Trophoblast cell (in vitro differentiated cells and primary cell): ENCODE data around the gene CACNA1H.

ENCODE experiments used
- DNase-seq, 2 donors: peaks; one replicate each; pipeline ENCODE4 v3.0.0-alpha.2; 2016
- H2AFZ ChIP-seq: 2 replicates; pipeline ENCODE4 v1.6.1; 2013; ENCODE audit warnings: low read length, moderate library complexity, mild to moderate bottlenecking; ENCODE audit not compliant: insufficient read depth, poor library complexity
- H2AK5ac ChIP-seq: 2 replicates; pipeline ENCODE4 v1.6.1; 2013; ENCODE audit warnings: mild to moderate bottlenecking, low read length
- H2BK120ac ChIP-seq: 2 replicates; pipeline ENCODE4 v1.6.1; 2013; ENCODE audit warnings: low read length, mild to moderate bottlenecking, moderate library complexity; ENCODE audit not compliant: insufficient read depth, poor library complexity
- H2BK12ac ChIP-seq: 2 replicates; pipeline ENCODE4 v1.6.1; 2013; ENCODE audit warnings: mild to moderate bottlenecking, low read length, moderate library complexity
- H2BK5ac ChIP-seq: 2 replicates; pipeline ENCODE4 v1.6.1; 2013; ENCODE audit warnings: low read length, low read depth, moderate library complexity, mild to moderate bottlenecking; ENCODE audit not compliant: poor library complexity
- H3K14ac ChIP-seq: 2 replicates; pipeline ENCODE4 v1.6.1; 2013; ENCODE audit warnings: mild to moderate bottlenecking, low read length
- H3K18ac ChIP-seq: 2 replicates; pipeline ENCODE4 v1.6.1; 2013; ENCODE audit warnings: mild to moderate bottlenecking, low read length
- H3K23ac ChIP-seq: 2 replicates; pipeline ENCODE4 v1.6.1; 2013; ENCODE audit warnings: low read length
- H3K27ac ChIP-seq: 2 replicates; pipeline ENCODE4 v1.5.1; 2013; ENCODE audit warnings: low read depth, mild to moderate bottlenecking, inconsistent platforms, low read length, moderate library complexity
- H3K27me3 ChIP-seq: 2 replicates; pipeline ENCODE4 v1.6.1; 2013; ENCODE audit warnings: inconsistent platforms, mild to moderate bottlenecking, low read length, moderate library complexity; ENCODE audit not compliant: insufficient read depth
- H3K36me3 ChIP-seq, 2 experiments: 1 replicate in 1 of 2; 2 replicates in 1 of 2; pipeline ENCODE4 v1.6.1; 2013; ENCODE audit warnings: low read length in 2 of 2, mild to moderate bottlenecking in 2 of 2, moderate library complexity in 1 of 2; ENCODE audit not compliant: insufficient read depth in 2 of 2, control insufficient read depth in 1 of 2
- H3K4ac ChIP-seq: 2 replicates; pipeline ENCODE4 v1.6.1; 2013; ENCODE audit warnings: low read depth, mild to moderate bottlenecking, low read length, moderate library complexity
- H3K4me1 ChIP-seq, 2 experiments: 1 replicate in 1 of 2; 2 replicates in 1 of 2; pipeline ENCODE4 v1.6.1; 2013; ENCODE audit warnings: low read length in 2 of 2, mild to moderate bottlenecking in 2 of 2, moderate library complexity in 1 of 2; ENCODE audit not compliant: insufficient read depth in 2 of 2, control insufficient read depth in 1 of 2
- H3K4me2 ChIP-seq: 2 replicates; pipeline ENCODE4 v1.6.1; 2013; ENCODE audit warnings: inconsistent platforms, mild to moderate bottlenecking, low read length, moderate library complexity
- H3K4me3 ChIP-seq: 2 replicates; pipeline ENCODE4 v1.5.1; 2013; ENCODE audit warnings: mild to moderate bottlenecking, low read depth, low read length, inconsistent platforms
- H3K79me1 ChIP-seq: one replicate; pipeline ENCODE4 v1.6.1; 2013; ENCODE audit warnings: low read length
- H3K79me2 ChIP-seq: 2 replicates; pipeline ENCODE4 v1.6.1; 2013; ENCODE audit warnings: low read length, mild to moderate bottlenecking; ENCODE audit not compliant: control insufficient read depth, insufficient read depth, poor library complexity
- H3K9ac ChIP-seq: 2 replicates; pipeline ENCODE4 v1.6.1; 2013; ENCODE audit warnings: mild to moderate bottlenecking, low read length
- H3K9me3 ChIP-seq: 2 replicates; pipeline ENCODE4 v1.6.1; 2013; ENCODE audit warnings: low read depth, mild to moderate bottlenecking, control low read depth, inconsistent platforms, low read length; ENCODE audit not compliant: insufficient read depth
- H4K12ac ChIP-seq: 2 replicates; pipeline ENCODE4 v1.6.1; 2013; ENCODE audit warnings: low read depth, mild to moderate bottlenecking, low read length, moderate library complexity
- H4K8ac ChIP-seq: 2 replicates; pipeline ENCODE4 v1.6.1; 2013; ENCODE audit warnings: low read depth, mild to moderate bottlenecking, low read length, moderate library complexity
- H4K91ac ChIP-seq: one replicate; pipeline ENCODE4 v1.6.1; 2013; ENCODE audit warnings: low read depth, mild to moderate bottlenecking, low read length, moderate library complexity
- WGBS: extraction: QIAGEN DNeasy Blood & Tissue Kit; methylation state at CpG from one replicate; pipeline ENCODE4 v1.1.7; 2013; ENCODE audit warnings: missing lambda C conversion rate; ENCODE audit not compliant: insufficient read length, insufficient coverage; ENCODE audit errors: extremely low coverage; 5-methylcytosine and 5-hydroxymethylcytosine counted together

CACNA1H gene

GRCh38 chr16:1210461-1210860 lies 57.6 kb downstream of the CACNA1H start:
- no peak for DNase-seq
- H3K36me3 ChIP-seq: no peaks in the 10 kb centered on the region
- H3K4me1 ChIP-seq: no peaks in the 10 kb centered on the region
- no peak overlapping the region for H2AFZ ChIP-seq
- no peak overlapping the region for H2BK5ac ChIP-seq
- no peak overlapping the region for H3K14ac ChIP-seq
- H3K4ac ChIP-seq: no peak overlapping the region
- H3K9ac ChIP-seq: no peak overlapping the region
- no peaks in the 10 kb centered on the region for H3K27me3 ChIP-seq
- no peak overlapping the region for H2BK12ac ChIP-seq
- no peak overlapping the region for H2AK5ac ChIP-seq
- no peak overlapping the region for H4K91ac ChIP-seq
- H3K79me2 ChIP-seq: no peaks in the 10 kb centered on the region
- no peak overlapping the region for H3K4me3 ChIP-seq
- no peak overlapping the region for H3K27ac ChIP-seq
- no peak overlapping the region for H3K18ac ChIP-seq
- H2BK120ac ChIP-seq: no peak overlapping the region
- H4K8ac ChIP-seq: no peak overlapping the region
- no CpG with 5 or more reads among the region's 23 CpGs for WGBS
- no peak overlapping the region for H4K12ac ChIP-seq
- H3K9me3 ChIP-seq: no peaks in the 10 kb centered on the region
- no peaks in the 10 kb centered on the region for H3K79me1 ChIP-seq
- H3K23ac ChIP-seq: no peak overlapping the region
- no peak overlapping the region for H3K4me2 ChIP-seq

- H2BK12ac ChIP-seq: no peak overlapping the region
- no CpG with 5 or more reads among the region's 65 CpGs for WGBS
- H3K36me3 ChIP-seq: no peaks in the 10 kb centered on the region
- no peaks in the 10 kb centered on the region for H3K27me3 ChIP-seq
- no peak overlapping the region for H3K14ac ChIP-seq
- H2AFZ ChIP-seq: no peak overlapping the region
- H3K27ac ChIP-seq: no peak overlapping the region
- no peak overlapping the region for H3K4me3 ChIP-seq
- H2BK120ac ChIP-seq: no peak overlapping the region
- no peak overlapping the region for H2BK5ac ChIP-seq
- no peaks in the 10 kb centered on the region for H3K79me2 ChIP-seq
- H3K4me2 ChIP-seq: no peak overlapping the region
- H3K18ac ChIP-seq: no peak overlapping the region
- no peak overlapping the region for H4K12ac ChIP-seq
- no peak overlapping the region for H3K23ac ChIP-seq
- no peaks in the 10 kb centered on the region for H3K79me1 ChIP-seq
- H2AK5ac ChIP-seq: no peak overlapping the region
- DNase-seq: no peak
- H3K4ac ChIP-seq: no peak overlapping the region
- H3K9ac ChIP-seq: no peak overlapping the region
- H4K8ac ChIP-seq: no peak overlapping the region
- no peak overlapping the region for H4K91ac ChIP-seq
- H3K9me3 ChIP-seq: no peaks in the 10 kb centered on the region
- no peaks in the 10 kb centered on the region for H3K4me1 ChIP-seq
Observed at GRCh38 chr16:1211451-1212268, 58.8 kb downstream of the CACNA1H start.

GRCh38 chr16:1212616-1213194 lies 59.8 kb downstream of the CACNA1H start:
- Histone ChIP-seq H2BK120ac (no peak overlapping the region), H2BK5ac (no peak overlapping the region), H3K27ac (no peak overlapping the region), H2BK12ac (no peak overlapping the region), H3K4me1 (no peaks in the 10 kb centered on the region), H3K36me3 (no peaks in the 10 kb centered on the region), H3K27me3 (no peaks in the 10 kb centered on the region), H3K9ac (no peak overlapping the region), H4K12ac (no peak overlapping the region), H4K8ac (no peak overlapping the region), H3K14ac (no peak overlapping the region), H3K18ac (no peak overlapping the region), H3K4me2 (no peak overlapping the region), H3K79me1 (no peaks in the 10 kb centered on the region), H3K4me3 (no peak overlapping the region), H3K79me2 (no peaks in the 10 kb centered on the region), H2AK5ac (no peak overlapping the region), H2AFZ (no peak overlapping the region), H3K4ac (no peak overlapping the region), H4K91ac (no peak overlapping the region), H3K9me3 (no peaks in the 10 kb centered on the region), H3K23ac (no peak overlapping the region)
- no CpG with 5 or more reads among the region's 40 CpGs for WGBS
- no peak for DNase-seq

- H3K27me3 ChIP-seq: no peaks in the 10 kb centered on the region
- H2AK5ac ChIP-seq: no peak overlapping the region
- H3K4ac ChIP-seq: no peak overlapping the region
- no peak overlapping the region for H3K4me3 ChIP-seq
- no CpG with 5 or more reads among the region's 8 CpGs for WGBS
- H4K8ac ChIP-seq: no peak overlapping the region
- H3K9ac ChIP-seq: no peak overlapping the region
- no peaks in the 10 kb centered on the region for H3K36me3 ChIP-seq
- no peak overlapping the region for H2BK120ac ChIP-seq
- no peak overlapping the region for H2BK5ac ChIP-seq
- no peak overlapping the region for H3K23ac ChIP-seq
- no peak overlapping the region for H4K91ac ChIP-seq
- H3K79me2 ChIP-seq: no peaks in the 10 kb centered on the region
- H2AFZ ChIP-seq: no peak overlapping the region
- no peak overlapping the region for H3K4me2 ChIP-seq
- no peaks in the 10 kb centered on the region for H3K79me1 ChIP-seq
- DNase-seq: no peak
- H2BK12ac ChIP-seq: no peak overlapping the region
- H3K18ac ChIP-seq: no peak overlapping the region
- no peak overlapping the region for H3K27ac ChIP-seq
- no peak overlapping the region for H4K12ac ChIP-seq
- no peak overlapping the region for H3K14ac ChIP-seq
- no peaks in the 10 kb centered on the region for H3K9me3 ChIP-seq
- H3K4me1 ChIP-seq: no peaks in the 10 kb centered on the region
Observed at GRCh38 chr16:1213231-1213630, 60.3 kb downstream of the CACNA1H start.
